Ishikawa (cell line): ENCODE data around the gene TSPOAP1.

ENCODE experiments used
- CEBPB ChIP-seq: IDR thresholded peaks from 2 replicates; pipeline ENCODE4 v1.6.1; 2012
- CREB1 ChIP-seq: IDR thresholded peaks from 2 replicates; pipeline ENCODE4 v1.6.1; 2012; ENCODE audit warnings: low read depth
- EGR1 ChIP-seq: IDR thresholded peaks from 2 replicates; pipeline ENCODE4 v1.6.1; 2012
- EP300 ChIP-seq: IDR thresholded peaks from 2 replicates; pipeline ENCODE4 v1.6.1; 2012; ENCODE audit warnings: borderline replicate concordance
- FOXM1 ChIP-seq: IDR thresholded peaks from 2 replicates; pipeline ENCODE4 v1.6.1; 2012; ENCODE audit warnings: low read depth, borderline replicate concordance
- MAX ChIP-seq: IDR thresholded peaks from 2 replicates; pipeline ENCODE4 v1.6.1; 2012
- NFIC ChIP-seq: IDR thresholded peaks from 2 replicates; pipeline ENCODE4 v1.6.1; 2012
- RAD21 ChIP-seq: IDR thresholded peaks from 2 replicates; pipeline ENCODE4 v1.6.1; 2012; ENCODE audit warnings: low read depth
- TAF1 ChIP-seq: IDR thresholded peaks from 2 replicates; pipeline ENCODE4 v1.6.1; 2012; ENCODE audit warnings: low read depth, mild to moderate bottlenecking
- TCF12 ChIP-seq: IDR thresholded peaks from 2 replicates; pipeline ENCODE4 v1.6.1; 2012; ENCODE audit warnings: low read depth
- TEAD4 ChIP-seq: IDR thresholded peaks from 2 replicates; pipeline ENCODE4 v1.6.1; 2012
- YY1 ChIP-seq: IDR thresholded peaks from 2 replicates; pipeline ENCODE4 v1.6.1; 2012; ENCODE audit warnings: low read depth
- ZBTB7A ChIP-seq: IDR thresholded peaks from 2 replicates; pipeline ENCODE4 v1.6.1; 2012; ENCODE audit warnings: low read depth
- TF ChIP-seq, protein P1 (sequence below): IDR thresholded peaks from 2 replicates; pipeline ENCODE4 v1.6.1; 2012; ENCODE audit warnings: low read depth, mild to moderate bottlenecking
- TF ChIP-seq, protein P2 (sequence below): IDR thresholded peaks from 2 replicates; pipeline ENCODE4 v1.6.1; 2012

Gene TSPOAP1

DNA sequence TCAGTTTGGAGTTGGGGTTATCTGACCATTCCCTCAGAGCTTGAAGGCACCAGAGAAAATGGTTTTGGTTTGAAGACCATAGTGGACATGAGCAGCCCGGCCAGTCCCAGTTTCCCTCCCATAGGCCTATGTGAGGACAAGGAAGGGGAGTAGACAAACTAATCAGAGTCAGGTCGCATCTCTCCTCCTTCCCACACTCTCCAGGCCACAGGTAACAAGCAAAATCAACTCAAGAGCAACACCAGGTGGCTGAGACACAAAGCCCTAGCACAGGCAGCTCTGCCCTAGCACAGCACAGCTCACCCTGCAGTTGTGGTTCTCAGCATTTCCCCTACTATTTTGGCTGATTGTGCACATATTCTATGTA lies 16.2 kb upstream of the TSPOAP1 start:
- TF ChIP-seq NFIC (no peak), TEAD4 (no peak), MAX (no peak), YY1 (no peak), CEBPB (no peak), TCF12 (no peak), RAD21 (no peak), CREB1 (no peak), ZBTB7A (no peak), EGR1 (no peak)
- TF ChIP-seq, protein P1, sequence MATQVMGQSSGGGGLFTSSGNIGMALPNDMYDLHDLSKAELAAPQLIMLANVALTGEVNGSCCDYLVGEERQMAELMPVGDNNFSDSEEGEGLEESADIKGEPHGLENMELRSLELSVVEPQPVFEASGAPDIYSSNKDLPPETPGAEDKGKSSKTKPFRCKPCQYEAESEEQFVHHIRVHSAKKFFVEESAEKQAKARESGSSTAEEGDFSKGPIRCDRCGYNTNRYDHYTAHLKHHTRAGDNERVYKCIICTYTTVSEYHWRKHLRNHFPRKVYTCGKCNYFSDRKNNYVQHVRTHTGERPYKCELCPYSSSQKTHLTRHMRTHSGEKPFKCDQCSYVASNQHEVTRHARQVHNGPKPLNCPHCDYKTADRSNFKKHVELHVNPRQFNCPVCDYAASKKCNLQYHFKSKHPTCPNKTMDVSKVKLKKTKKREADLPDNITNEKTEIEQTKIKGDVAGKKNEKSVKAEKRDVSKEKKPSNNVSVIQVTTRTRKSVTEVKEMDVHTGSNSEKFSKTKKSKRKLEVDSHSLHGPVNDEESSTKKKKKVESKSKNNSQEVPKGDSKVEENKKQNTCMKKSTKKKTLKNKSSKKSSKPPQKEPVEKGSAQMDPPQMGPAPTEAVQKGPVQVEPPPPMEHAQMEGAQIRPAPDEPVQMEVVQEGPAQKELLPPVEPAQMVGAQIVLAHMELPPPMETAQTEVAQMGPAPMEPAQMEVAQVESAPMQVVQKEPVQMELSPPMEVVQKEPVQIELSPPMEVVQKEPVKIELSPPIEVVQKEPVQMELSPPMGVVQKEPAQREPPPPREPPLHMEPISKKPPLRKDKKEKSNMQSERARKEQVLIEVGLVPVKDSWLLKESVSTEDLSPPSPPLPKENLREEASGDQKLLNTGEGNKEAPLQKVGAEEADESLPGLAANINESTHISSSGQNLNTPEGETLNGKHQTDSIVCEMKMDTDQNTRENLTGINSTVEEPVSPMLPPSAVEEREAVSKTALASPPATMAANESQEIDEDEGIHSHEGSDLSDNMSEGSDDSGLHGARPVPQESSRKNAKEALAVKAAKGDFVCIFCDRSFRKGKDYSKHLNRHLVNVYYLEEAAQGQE, result no peak
- TF ChIP-seq, protein P2, sequence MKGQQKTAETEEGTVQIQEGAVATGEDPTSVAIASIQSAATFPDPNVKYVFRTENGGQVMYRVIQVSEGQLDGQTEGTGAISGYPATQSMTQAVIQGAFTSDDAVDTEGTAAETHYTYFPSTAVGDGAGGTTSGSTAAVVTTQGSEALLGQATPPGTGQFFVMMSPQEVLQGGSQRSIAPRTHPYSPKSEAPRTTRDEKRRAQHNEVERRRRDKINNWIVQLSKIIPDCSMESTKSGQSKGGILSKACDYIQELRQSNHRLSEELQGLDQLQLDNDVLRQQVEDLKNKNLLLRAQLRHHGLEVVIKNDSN, result no peak

GRCh38 chr17:58344047-58344790 lies 15.6 kb upstream of the TSPOAP1 start:
- TF ChIP-seq RAD21, result no peak
- TF ChIP-seq NFIC, result no peak
- no peak for TF ChIP-seq CEBPB
- TF ChIP-seq ZBTB7A, result no peak
- TF ChIP-seq, protein P2, result no peak
- TF ChIP-seq, protein P1, result no peak
- TF ChIP-seq YY1, result no peak
- TF ChIP-seq TAF1, result no peak
- no peak for TF ChIP-seq FOXM1
- no peak for TF ChIP-seq EGR1
- no peak for TF ChIP-seq TEAD4
- no peak for TF ChIP-seq TCF12

DNA sequence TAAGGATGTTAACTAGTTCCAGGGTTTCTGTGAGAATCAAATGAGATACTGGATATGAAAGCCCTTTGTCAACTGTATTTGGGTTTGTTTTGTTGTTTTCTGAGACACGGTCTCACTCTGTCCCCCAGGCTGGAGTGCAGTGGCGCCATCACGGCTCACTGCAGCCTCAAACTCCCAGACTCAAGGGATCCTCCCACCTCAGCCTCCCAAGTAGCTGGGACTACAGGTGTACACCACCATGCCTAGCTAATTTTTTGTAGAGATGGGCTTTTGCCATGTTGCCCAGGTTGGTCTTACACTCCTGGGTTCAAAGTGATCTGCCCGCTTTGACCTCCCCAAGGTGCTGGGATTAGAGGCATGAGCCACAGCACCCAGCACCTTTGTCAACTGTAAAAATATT lies 14.5 kb upstream of the TSPOAP1 start:
- no peak for TF ChIP-seq CEBPB
- TF ChIP-seq MAX, result no peak
- TF ChIP-seq TAF1, result no peak
- TF ChIP-seq ZBTB7A, result no peak
- TF ChIP-seq FOXM1, result no peak
- no peak for TF ChIP-seq TEAD4
- no peak for TF ChIP-seq CREB1
- no peak for TF ChIP-seq EGR1
- TF ChIP-seq YY1, result no peak
- no peak for TF ChIP-seq NFIC
- TF ChIP-seq, protein P1, result no peak
- no peak for TF ChIP-seq RAD21
- no peak for TF ChIP-seq EP300
- TF ChIP-seq TCF12, result no peak
- TF ChIP-seq, protein P2, result no peak

DNA sequence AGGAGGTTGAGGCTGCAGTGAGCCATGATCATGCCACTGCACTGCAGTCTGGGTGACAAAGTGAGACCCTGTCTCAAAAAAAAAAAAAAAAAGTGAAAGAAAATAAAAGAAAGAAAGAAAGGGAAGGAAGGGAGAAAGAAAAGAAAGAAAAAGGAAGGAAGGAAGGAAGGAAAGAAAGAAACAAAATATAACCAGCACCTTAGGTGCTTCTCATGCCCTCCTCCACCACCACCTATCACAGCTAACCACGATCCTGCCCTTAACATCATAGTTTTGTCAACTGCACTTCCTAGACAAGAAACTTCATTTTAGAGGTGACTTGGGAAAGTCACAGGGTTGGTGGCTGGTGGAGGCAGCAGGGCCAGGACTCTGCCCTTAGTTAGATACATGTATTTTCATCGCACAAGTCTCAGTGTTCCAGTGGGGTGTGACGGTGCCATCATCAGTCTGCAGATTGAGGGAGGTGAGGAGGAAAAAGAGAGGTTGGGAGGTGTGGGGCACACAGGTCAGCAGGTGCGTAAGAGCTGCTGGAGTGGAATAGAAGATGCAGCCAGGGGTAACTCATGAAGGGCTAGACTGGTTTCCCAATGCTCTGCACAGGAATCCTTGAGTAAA lies 13.4 kb upstream of the TSPOAP1 start:
- TF ChIP-seq FOXM1 (no peak), ZBTB7A (no peak), MAX (no peak), EGR1 (no peak), RAD21 (no peak), TCF12 (no peak), NFIC (no peak), YY1 (no peak), CREB1 (no peak), TAF1 (no peak), CEBPB (no peak), EP300 (no peak), TEAD4 (no peak)
- TF ChIP-seq, protein P1, result no peak
- TF ChIP-seq, protein P2, result no peak
